Activated naive CD8-positive, alpha-beta T cell treated with anti-CD3 and anti-CD28 coated beads, Interleukin-2, amount 50 U/mL, for 16 hours (primary cell): ENCODE data around the gene FXYD4.
"Not testable (repeated sequence)": the region's sequence is repeated elsewhere in the genome, so short reads cannot be mapped to it uniquely, and the experiment has no call there.

ENCODE experiments used
- DNase-seq: peaks from one replicate; pipeline ENCODE4 v3.0.0-alpha.2; 2020; ENCODE audit warnings: low read depth, low spot score

FXYD4 gene

DNA sequence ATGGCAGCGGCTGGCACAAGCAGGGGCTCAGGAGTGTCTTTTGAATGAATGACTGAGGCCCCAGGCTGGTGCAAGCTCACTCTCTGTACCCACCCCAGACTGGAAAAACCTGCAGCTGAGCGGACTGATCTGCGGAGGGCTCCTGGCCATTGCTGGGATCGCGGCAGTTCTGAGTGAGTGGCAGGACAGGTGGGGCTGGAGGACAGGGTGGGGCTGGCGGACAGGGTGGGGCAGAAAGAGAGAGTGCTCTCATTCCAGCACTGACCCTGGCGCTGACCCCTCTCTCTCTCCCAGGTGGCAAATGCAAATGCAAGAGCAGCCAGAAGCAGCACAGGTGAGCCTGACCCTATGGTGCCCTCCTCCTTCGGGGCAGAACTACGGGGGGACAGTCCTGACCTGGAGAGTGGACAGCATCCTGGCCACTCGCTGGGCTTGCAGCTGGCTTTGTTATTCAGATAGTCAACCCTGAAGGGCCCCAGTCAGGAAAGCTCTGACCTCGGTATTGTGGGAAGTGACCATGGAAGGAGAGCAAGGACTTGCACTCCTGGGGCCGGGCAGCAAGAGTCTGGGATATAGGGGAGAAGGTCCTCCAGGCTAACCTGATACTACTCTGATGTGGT is 4.1 kb downstream of the FXYD4 start:
- DNase-seq = no peak

DNA sequence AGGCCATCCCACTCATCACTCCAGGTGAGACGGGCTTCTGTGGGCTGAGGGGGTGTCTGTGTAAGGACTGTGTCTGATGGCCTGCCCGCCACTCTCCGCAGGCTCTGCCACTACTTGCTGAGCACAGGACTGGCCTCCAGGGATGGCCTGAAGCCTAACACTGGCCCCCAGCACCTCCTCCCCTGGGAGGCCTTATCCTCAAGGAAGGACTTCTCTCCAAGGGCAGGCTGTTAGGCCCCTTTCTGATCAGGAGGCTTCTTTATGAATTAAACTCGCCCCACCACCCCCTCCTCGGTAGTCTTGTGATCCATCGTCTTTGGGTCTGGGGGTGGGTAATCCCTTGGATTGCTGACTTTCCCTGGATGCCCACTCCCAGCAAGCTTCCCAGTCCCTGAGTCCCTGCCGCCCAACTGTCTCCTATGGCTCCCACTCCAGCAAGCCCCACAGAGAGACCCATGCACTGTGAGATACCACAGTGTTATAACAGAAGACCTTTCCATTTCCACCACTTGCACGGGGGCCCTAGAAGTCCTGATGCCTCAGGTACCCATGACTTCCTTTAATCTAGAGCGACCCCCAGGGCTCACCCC is 4.7 kb downstream of the FXYD4 start:
- DNase-seq = no peak

DNA sequence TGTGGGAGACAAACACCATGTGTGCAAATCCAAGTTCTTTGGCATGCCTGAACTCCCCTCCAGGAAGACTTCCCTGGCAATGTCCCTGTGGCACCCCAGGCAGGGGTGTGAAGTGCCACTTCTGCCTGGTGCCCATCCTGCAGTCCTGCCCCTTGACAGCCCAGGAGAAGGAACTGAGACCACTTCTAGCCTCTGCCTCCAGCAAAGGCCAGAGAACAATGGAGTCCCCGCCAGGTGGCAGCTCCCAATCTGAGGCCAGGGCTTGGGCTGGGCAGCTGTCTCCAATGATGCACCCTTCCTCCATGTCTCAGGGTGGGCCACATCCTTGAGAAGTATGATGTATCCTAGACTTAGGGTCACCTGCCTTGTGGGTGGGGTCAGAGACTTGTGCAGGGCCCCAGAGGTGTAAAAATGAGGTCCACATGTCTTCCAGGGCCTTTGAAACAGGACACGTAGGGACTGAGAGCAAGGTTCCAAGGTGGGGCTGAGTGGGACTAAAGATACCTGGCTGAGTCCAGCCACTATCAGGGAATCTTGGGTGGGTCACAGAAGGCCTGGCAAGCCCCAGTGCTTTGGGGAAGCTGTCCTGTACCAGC is 5.5 kb downstream of the FXYD4 start:
- no peak for DNase-seq

GRCh38 chr10:43377424-43377883 is 6.0 kb downstream of the FXYD4 start:
- no peak for DNase-seq

DNA sequence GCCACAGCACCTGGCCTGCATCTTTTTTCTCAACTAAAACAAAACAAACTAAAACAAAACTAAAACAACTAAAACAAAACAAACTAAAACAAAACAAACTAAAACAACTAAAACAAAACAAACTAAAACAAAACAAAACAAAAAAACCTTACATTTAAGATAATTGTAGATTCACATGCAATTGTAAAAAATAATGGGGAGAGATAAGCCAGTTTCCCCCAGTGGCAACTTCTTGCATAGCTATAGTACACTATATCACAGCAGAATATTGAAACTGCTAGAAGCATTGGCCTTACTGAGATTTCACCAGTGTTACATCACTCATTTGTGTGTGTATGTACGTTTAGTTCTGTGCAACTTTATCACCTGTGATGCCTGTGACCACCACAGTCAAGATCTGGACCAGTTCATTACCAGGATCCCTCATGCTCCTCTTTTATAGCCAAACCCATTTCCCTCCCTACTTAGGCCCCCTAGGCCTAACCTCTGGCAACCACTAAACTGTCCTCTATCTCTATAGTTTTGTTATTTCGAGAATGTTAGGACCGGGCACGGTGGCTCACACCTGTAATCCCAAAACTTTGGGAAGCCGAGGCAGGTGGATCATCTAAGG is 9.3 kb downstream of the FXYD4 start:
- no peak for DNase-seq

- no peak for DNase-seq
These were observed 12.0 kb downstream of the FXYD4 start for GRCh38 chr10:43383204-43383971.

GRCh38 chr10:43384252-43385221 is 13.1 kb downstream of the FXYD4 start:
- no peak for DNase-seq

DNA sequence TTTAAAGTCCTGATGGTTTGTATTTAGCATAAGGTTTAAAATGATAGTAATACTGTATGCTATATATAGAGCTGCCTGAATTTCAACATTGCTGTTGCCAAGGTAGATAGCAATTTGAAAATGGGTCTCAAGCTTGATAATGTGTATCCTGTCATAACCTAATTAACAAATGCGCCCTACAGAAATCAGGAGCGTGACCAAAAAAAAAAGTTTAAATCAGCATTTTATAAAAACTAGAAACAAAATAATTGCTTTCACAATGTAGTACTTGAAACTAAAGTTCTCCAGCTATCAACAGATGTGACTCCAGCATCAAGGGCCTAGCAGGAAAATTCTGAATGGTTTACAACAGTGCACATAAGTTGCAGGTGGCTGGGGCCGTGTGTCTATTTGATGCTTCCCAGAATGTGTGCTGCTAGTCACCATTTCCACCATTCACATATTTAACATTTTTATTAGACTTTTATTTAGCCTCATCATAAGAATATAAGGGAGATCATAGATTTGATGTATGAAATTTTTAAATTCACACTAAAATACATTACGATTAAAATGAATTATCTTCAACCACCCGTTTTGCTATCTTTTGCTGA is 14.1 kb downstream of the FXYD4 start:
- no peak for DNase-seq

- no peak for DNase-seq
These were observed 15.1 kb downstream of the FXYD4 start for GRCh38 chr10:43386549-43386948.

GRCh38 chr10:43386981-43387677 is 15.7 kb downstream of the FXYD4 start:
- no peak for DNase-seq

GRCh38 chr10:43387678-43388032 is 16.2 kb downstream of the FXYD4 start:
- no peak for DNase-seq

- DNase-seq = no peak
These were observed 18.4 kb downstream of the FXYD4 start for GRCh38 chr10:43389867-43390266.

DNA sequence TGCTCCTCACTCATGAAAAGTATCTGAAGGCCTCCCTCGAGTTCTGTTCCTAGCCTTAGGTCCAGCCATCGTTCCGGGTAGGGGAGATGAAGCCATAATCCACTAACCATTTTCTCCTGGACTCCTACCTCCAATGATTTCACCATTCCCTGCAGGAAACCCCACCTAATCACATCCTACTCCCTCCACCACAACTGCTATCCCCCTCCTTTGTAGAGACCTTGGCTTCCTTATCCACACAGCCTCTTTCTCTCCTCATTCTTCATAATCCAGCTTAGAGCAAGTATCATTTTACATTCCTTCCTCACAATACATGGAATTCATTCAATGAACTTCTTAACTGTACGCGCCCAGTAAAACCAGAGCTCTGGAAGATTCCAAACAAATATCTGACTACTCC is 18.9 kb downstream of the FXYD4 start:
- DNase-seq = no peak

GRCh38 chr10:43390759-43391158 is 19.3 kb downstream of the FXYD4 start:
- DNase-seq = no peak

DNA sequence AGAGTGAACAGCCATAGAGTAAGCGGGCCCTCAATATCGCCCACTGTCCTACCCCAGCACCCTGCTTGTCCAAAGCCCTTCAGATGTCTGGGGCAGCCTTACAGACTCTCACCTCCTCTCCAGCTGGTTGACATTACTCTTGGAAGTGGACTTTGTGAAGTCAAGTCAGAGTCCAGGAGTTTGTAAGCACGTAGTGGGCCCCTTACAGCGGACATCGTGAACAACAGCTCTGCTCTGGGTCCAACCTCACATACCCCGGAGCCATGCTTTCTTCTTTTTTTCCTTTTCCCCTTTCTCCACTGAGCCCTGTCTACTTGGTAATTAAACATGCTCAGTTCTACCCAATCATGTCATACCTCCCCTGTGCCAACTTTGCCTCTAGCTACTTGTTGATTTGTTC is 20.1 kb downstream of the FXYD4 start:
- DNase-seq = no peak

- no peak for DNase-seq
These were observed 21.3 kb downstream of the FXYD4 start for GRCh38 chr10:43392748-43393147.

GRCh38 chr10:43393186-43393585 is 21.8 kb downstream of the FXYD4 start:
- DNase-seq = not testable (repeated sequence)

GRCh38 chr10:43393606-43394360 is 22.3 kb downstream of the FXYD4 start:
- no peak for DNase-seq

GRCh38 chr10:43394868-43395267 is 23.4 kb downstream of the FXYD4 start:
- no peak for DNase-seq
